Psoas muscle (tissue), 8 donors: ENCODE measurements around the gene HBG2. TPM values are rescaled to one million over a fixed set of nuclear protein-coding genes. Genes with fewer than 3 reads are reported as not detected.

Experiments used
- ATAC-seq, 4 donors: fragments of 200-7000 bp; cut with Tn5 transposase; one replicate each; pipeline ENCODE4 v1.9.1; 2020; ENCODE audit warnings: moderate library complexity in 3 of 4, mild to moderate bottlenecking in 2 of 4
- DNase-seq, 2 donors: peaks; one replicate each; pipeline ENCODE4 v3.0.0-alpha.2; 2020
- H3K27ac ChIP-seq: fragments of 200-600 bp; one replicate; pipeline ENCODE4 v1.8.0; 2022
- H3K27me3 ChIP-seq, 3 donors: fragments of 200-600 bp in 1 of 3; one replicate each; pipeline versions ENCODE4 v1.6.1 to v1.8.0; 2013 to 2022; ENCODE audit warnings: low read length in 2 of 3, mild to moderate bottlenecking in 2 of 3, moderate library complexity in 1 of 3; ENCODE audit not compliant: insufficient read depth in 3 of 3
- H3K36me3 ChIP-seq, 2 donors: fragments of 200-600 bp in 1 of 2; one replicate each; pipeline versions ENCODE4 v1.6.1 to v1.8.0; 2013 to 2022; ENCODE audit warnings: low read depth in 1 of 2, mild to moderate bottlenecking in 1 of 2, moderate library complexity in 1 of 2; ENCODE audit not compliant: insufficient read depth in 1 of 2
- H3K4me1 ChIP-seq: fragments of 200-600 bp; one replicate; pipeline ENCODE4 v1.8.0; 2022
- H3K4me3 ChIP-seq: fragments of 200-600 bp; one replicate; pipeline ENCODE4 v1.8.0; 2022; ENCODE audit warnings: mild to moderate bottlenecking
- H3K9me3 ChIP-seq: fragments of 200-600 bp; one replicate; pipeline ENCODE4 v1.8.0; 2022
- WGBS, 3 donors: extraction: QIAGEN DNeasy Blood & Tissue Kit; methylation state at CpG; one replicate each; pipeline versions ENCODE4 v1.1.6 to v1.1.7; 2013; 5-methylcytosine and 5-hydroxymethylcytosine counted together
- intact Hi-C, 2 donors: fragments of 100-400 bp; cut with DNase I; formaldehyde crosslinking; loops; one replicate each; pipeline versions ENCODE4 v1.11.0 to v1.14.2; 2022
- polyA plus RNA-seq, 3 donors: library from polyadenylated mRNA; stranded (reverse); fragments of 200-250 nt; gene quantifications; one replicate each; pipeline ENCODE4 v1.2.3, GENCODE V29; 2013
- total RNA-seq, 4 donors: library from RNA; stranded (reverse); fragmentation: NEBNext Ultra II Directional in 2 of 4; extraction: Animal tissue kit (Norgen Biotek cat#: 25700) in 2 of 4; gene quantifications; one replicate each; pipeline versions ENCODE4 v1.2.1 to v1.2.4, GENCODE V29; 2021 to 2023
- TF ChIP-seq, protein P1 (sequence below): fragments of 200-600 bp; IDR thresholded peaks from one replicate; pipeline ENCODE4 v1.8.0; 2022; ENCODE audit warnings: antibody characterized with exemption
- donor health status: healthy with polysubstance abuse.
- donor health status: DM: no; HTN: no; CAD: no; lungs with moderate emphysema.
- donor health status: Bipolar disorder and iron deficiency.
- donor health status: healthy.
- donor health status: DM: yes; HTN: yes; CAD: no.
- donor health status: DM: no; HTN: no; CAD: no.
- donor health status: DM: no; HTN: no; CAD: no.
- donor health status: DM: yes; HTN: yes; CAD: no.

HBG2 gene
- total and polyA plus RNA-seq, 7 donors, result 1.0 TPM; not detected in 6

DNA sequence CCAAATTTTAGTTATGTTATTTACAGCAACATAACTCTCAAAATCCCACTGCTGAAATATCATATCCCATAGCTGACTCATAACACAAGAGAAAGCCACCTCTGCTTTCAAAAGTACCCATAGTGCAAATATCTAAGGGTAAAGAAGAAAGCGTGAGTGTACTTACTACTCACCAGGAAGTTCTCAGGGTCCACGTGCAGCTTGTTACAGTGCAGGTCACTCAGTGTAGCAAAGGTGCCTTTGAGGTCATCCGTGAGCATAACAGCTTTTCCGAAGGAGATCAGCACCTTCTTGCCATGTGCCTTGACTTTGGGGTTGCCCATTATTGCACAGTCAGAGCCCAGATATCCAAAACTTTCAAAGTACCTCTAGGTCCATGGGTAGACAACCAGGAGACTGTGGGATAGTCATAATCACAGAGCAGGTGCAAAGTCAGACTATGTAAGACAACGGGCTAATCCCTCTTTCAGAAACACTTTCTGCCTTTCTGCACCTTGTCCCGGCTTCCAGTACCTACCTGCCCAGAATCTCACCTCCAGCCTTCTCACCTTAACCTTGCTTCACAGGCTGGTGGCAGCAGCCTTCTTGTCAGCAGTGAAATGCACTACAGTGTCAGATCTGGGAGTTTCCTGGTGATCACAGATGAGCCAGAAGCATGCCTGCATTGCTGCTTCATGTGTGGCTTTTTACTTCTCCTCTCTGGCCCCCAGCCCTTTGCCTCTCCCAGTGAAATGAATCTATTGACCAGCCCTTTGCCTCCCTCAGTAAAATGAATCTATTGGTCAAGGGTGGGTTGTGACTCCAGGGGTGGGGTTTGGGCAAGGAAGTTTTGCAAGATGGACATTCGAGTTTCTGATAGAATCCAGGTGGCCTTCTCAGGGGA, 11.4 kb downstream of the HBG2 start:
- DNase-seq (no peak), ATAC-seq (no peak)
- no peaks in the 10 kb centered on the region for H3K4me1 ChIP-seq
- 65 to 72% (median 71%) methylated on average over 7 of the region's 7 CpGs for WGBS, 3 donors
- intact Hi-C loops, result no loop called here
- no peaks in the 10 kb centered on the region for H3K36me3 ChIP-seq
- TF ChIP-seq, protein P1, sequence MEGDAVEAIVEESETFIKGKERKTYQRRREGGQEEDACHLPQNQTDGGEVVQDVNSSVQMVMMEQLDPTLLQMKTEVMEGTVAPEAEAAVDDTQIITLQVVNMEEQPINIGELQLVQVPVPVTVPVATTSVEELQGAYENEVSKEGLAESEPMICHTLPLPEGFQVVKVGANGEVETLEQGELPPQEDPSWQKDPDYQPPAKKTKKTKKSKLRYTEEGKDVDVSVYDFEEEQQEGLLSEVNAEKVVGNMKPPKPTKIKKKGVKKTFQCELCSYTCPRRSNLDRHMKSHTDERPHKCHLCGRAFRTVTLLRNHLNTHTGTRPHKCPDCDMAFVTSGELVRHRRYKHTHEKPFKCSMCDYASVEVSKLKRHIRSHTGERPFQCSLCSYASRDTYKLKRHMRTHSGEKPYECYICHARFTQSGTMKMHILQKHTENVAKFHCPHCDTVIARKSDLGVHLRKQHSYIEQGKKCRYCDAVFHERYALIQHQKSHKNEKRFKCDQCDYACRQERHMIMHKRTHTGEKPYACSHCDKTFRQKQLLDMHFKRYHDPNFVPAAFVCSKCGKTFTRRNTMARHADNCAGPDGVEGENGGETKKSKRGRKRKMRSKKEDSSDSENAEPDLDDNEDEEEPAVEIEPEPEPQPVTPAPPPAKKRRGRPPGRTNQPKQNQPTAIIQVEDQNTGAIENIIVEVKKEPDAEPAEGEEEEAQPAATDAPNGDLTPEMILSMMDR, result no peak
- no peak overlapping the region for H3K27ac ChIP-seq
- no peaks in the 10 kb centered on the region for H3K27me3 ChIP-seq
- no peak overlapping the region for H3K4me3 ChIP-seq
- H3K9me3 ChIP-seq, result no peaks in the 10 kb centered on the region

DNA sequence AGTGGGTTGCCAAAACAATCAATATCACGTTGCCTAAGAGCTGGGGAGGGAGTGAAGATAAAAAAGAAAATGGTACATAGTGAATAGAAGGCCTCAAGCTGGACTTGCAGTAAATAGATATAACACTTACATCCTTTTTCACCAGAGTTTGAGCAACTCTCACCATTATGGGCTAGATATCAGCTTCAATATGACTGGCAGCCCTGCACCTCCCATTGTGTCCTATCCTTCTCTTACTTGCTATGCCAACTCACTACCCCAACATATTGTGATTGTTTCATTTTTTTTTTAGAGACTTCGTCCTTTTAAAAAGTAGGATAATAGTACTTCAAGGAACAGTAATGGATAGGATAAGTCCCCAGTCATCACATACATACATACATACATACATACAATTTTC, 12.4 kb downstream of the HBG2 start:
- Histone ChIP-seq H3K27me3 (no peaks in the 10 kb centered on the region), H3K4me3 (no peak overlapping the region), H3K9me3 (no peaks in the 10 kb centered on the region), H3K27ac (no peak overlapping the region), H3K4me1 (no peaks in the 10 kb centered on the region), H3K36me3 (no peaks in the 10 kb centered on the region)
- intact Hi-C loops, result no loop called here
- WGBS, 3 donors, result 70 to 72% (median 72%) methylated on average over 2 of the region's 2 CpGs
- TF ChIP-seq, protein P1, result no peak
- ATAC-seq (no peak), DNase-seq (no peak)

DNA sequence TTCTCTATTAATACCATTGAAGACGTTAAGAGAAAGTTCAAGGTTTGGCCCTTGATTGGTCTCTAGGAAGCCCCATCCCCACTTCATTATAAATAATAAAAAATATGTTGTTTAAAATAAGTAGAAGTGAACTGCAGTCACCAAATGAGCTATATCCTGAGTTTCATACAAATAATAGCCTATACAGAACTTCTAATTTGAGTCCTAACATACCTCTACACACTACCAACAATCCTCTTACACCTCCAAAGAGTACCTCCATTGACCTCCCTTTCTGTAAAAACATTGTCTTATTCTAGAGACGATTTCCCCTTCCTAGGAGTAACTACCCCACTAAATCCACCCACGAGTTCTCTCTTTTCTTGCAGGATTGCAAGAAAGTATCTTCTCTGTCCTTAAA, 13.1 kb downstream of the HBG2 start:
- no peak for ATAC-seq
- Histone ChIP-seq H3K27ac (no peak overlapping the region), H3K36me3 (no peaks in the 10 kb centered on the region), H3K27me3 (no peaks in the 10 kb centered on the region), H3K4me3 (no peak overlapping the region), H3K4me1 (no peaks in the 10 kb centered on the region), H3K9me3 (no peaks in the 10 kb centered on the region)
- WGBS, 3 donors, result 57 to 63% (median 62%) methylated on average over 3 of the region's 3 CpGs
- no peak for DNase-seq
- TF ChIP-seq, protein P1, result no peak
- intact Hi-C loops, result no loop called here

DNA sequence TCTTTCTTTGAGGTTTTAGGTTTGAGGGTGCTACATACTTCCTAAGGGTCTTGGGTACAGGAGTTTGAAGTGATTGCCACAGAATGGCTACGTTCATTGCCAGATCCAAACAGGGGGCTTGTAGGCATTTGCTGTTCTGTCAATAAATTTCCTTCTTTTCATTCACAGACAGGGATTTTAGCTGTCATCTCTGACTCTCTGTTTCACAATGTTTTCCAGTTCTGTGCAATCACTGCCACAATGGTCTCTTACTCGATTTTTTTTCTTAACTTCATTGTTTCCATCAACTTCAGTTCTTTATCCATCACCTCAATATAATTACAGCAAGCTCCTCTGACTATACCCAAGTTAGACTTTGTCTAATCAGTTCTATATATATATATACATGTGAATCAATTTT, 14.1 kb downstream of the HBG2 start:
- Histone ChIP-seq H3K4me1 (no peaks in the 10 kb centered on the region), H3K36me3 (no peaks in the 10 kb centered on the region), H3K9me3 (no peaks in the 10 kb centered on the region), H3K27me3 (no peaks in the 10 kb centered on the region), H3K27ac (no peak overlapping the region), H3K4me3 (no peak overlapping the region)
- ATAC-seq, result no peak
- TF ChIP-seq, protein P1, result no peak
- intact Hi-C loops, result no loop called here
- no peak for DNase-seq
- 52 to 65% (median 56%) methylated on average over 2 of the region's 2 CpGs for WGBS, 3 donors

DNA sequence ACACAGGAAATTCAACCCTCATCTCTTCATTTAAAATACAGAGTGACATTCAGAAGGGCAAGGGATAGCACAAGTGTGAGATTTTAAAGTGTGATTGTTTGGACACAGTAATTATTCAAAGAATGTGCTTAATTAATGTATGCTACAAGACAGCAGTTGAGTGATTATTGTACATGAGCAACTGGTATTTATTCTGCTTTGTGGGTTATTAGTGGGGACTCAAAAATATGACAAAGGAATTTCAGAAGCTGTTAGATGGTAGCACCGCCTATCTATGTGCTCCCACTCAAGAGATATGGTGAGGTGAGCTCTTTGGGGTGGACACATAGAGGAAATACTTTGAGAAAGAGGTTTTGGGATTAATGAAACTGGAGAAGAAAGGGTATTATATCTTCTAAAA, 14.5 kb downstream of the HBG2 start:
- Histone ChIP-seq H3K4me1 (no peaks in the 10 kb centered on the region), H3K4me3 (no peak overlapping the region), H3K9me3 (no peaks in the 10 kb centered on the region), H3K27ac (no peak overlapping the region), H3K36me3 (no peaks in the 10 kb centered on the region), H3K27me3 (no peaks in the 10 kb centered on the region)
- intact Hi-C loops, result no loop called here
- ATAC-seq (no peak), DNase-seq (no peak)
- 79 to 96% (median 81%) methylated on average over 1 of the region's 1 CpG for WGBS, 3 donors
- TF ChIP-seq, protein P1, result no peak
